Gastrocnemius medialis (tissue), 4 donors: ENCODE results near the gene NFKBIB.

Experiments used
- POLR2A ChIP-seq, 2 donors: fragments of 450-650 bp; IDR thresholded peaks; one replicate each; pipeline ENCODE4 v1.6.1; 2017; ENCODE audit warnings: antibody characterized with exemption in 2 of 2, mild to moderate bottlenecking in 2 of 2, moderate library complexity in 2 of 2
- TF ChIP-seq, protein P1 (sequence below), 5 experiments: fragments of 450-650 bp in 3 of 5; fragments of 200-600 bp in 2 of 5; sonication (generic) in 2 of 5; IDR thresholded peaks in 4 of 5; conservative IDR thresholded peaks in 1 of 5; 1 replicate in 4 of 5; 2 replicates in 1 of 5; pipeline ENCODE4 v1.5.1; 2016 to 2019; ENCODE audit warnings: antibody characterized with exemption in 5 of 5, mild to moderate bottlenecking in 3 of 5, moderate library complexity in 3 of 5

DNA sequence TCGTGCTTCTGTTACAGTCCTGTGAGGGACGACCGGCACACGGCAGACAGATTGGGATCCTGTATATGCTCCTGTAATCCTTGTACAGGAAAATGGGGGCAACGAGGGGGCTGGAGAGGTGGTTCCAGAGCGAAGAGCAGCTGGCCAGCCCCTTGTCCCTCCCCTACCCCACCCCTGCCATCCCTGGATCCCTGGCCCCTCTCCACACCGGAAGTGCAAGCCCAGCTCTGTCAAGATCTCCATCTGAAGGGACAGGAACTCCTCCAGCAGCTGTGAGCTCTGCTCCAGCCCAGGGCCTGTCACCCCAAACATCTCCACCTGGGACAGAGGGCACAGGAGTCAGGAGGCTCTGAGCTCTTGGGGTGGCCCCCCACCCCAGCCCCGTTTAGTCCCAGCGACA, 17.7 kb downstream of the NFKBIB start:
- no peak for TF ChIP-seq POLR2A (IDR thresholded peaks at IDR 0.05)
- TF ChIP-seq, protein P1, sequence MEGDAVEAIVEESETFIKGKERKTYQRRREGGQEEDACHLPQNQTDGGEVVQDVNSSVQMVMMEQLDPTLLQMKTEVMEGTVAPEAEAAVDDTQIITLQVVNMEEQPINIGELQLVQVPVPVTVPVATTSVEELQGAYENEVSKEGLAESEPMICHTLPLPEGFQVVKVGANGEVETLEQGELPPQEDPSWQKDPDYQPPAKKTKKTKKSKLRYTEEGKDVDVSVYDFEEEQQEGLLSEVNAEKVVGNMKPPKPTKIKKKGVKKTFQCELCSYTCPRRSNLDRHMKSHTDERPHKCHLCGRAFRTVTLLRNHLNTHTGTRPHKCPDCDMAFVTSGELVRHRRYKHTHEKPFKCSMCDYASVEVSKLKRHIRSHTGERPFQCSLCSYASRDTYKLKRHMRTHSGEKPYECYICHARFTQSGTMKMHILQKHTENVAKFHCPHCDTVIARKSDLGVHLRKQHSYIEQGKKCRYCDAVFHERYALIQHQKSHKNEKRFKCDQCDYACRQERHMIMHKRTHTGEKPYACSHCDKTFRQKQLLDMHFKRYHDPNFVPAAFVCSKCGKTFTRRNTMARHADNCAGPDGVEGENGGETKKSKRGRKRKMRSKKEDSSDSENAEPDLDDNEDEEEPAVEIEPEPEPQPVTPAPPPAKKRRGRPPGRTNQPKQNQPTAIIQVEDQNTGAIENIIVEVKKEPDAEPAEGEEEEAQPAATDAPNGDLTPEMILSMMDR (IDR thresholded peaks at IDR 0.05 in 4 of 5, conservative IDR thresholded peaks at IDR 0.05 in 1 of 5), result no peak
